Omental fat pad (tissue), 4 donors: ENCODE data around the gene C6orf15. TPM values are rescaled to one million over a fixed set of nuclear protein-coding genes. Genes with fewer than 3 reads are reported as not detected.

Experiments used
- ATAC-seq: fragments of 150-250 bp; one replicate; pipeline ENCODE4 v1.9.1; 2016; ENCODE audit warnings: mild to moderate bottlenecking, moderate library complexity; ENCODE audit not compliant: low FRiP score
- DNase-seq: peaks from one replicate; pipeline ENCODE4 v3.0.0-alpha.2; 2019; ENCODE audit warnings: low spot score
- CTCF ChIP-seq, 3 donors: fragments of 450-650 bp; IDR thresholded peaks; one replicate each; pipeline ENCODE4 v1.5.1; 2016 to 2017; ENCODE audit warnings: antibody characterized with exemption in 3 of 3, mild to moderate bottlenecking in 3 of 3, moderate library complexity in 2 of 3
- total RNA-seq, 4 donors: library from RNA; depleted of rRNA; stranded (reverse); fragments of >200 nt; gene quantifications; one replicate each; pipeline ENCODE4 v1.1.0, GENCODE V29; 2016

C6orf15 gene
- total RNA-seq, 4 donors from 2014 or later, result not detected

- no peak for DNase-seq
- no peak for TF ChIP-seq CTCF (IDR thresholded peaks at IDR 0.05)
- no peak for ATAC-seq
These were observed 19.2 kb upstream of the C6orf15 start for GRCh38 chr6:31131595-31131994.

GRCh38 chr6:31130751-31131150 lies 18.4 kb upstream of the C6orf15 start:
- TF ChIP-seq CTCF (IDR thresholded peaks at IDR 0.05), result no peak
- DNase-seq, result no peak
- no peak for ATAC-seq

- DNase-seq (no peak), ATAC-seq (no peak)
- TF ChIP-seq CTCF (IDR thresholded peaks at IDR 0.05), result no peak
These were observed 16.8 kb upstream of the C6orf15 start for GRCh38 chr6:31129130-31129529.

- peak in 1 of 3 donors; percentile 44 for TF ChIP-seq CTCF (IDR thresholded peaks at IDR 0.05)
- ATAC-seq (peak; percentile 38), DNase-seq (peak; percentile 70)
These were observed 15.8 kb upstream of the C6orf15 start for GRCh38 chr6:31128093-31128676.

- DNase-seq (no peak), ATAC-seq (no peak)
- TF ChIP-seq CTCF (IDR thresholded peaks at IDR 0.05), result no peak
These were observed 14.2 kb upstream of the C6orf15 start for GRCh38 chr6:31126396-31127175.

GRCh38 chr6:31125586-31126363 lies 13.4 kb upstream of the C6orf15 start:
- no peak for DNase-seq
- no peak for ATAC-seq
- no peak for TF ChIP-seq CTCF (IDR thresholded peaks at IDR 0.05)
